ENCODE results near the gene USP14.

DNA sequence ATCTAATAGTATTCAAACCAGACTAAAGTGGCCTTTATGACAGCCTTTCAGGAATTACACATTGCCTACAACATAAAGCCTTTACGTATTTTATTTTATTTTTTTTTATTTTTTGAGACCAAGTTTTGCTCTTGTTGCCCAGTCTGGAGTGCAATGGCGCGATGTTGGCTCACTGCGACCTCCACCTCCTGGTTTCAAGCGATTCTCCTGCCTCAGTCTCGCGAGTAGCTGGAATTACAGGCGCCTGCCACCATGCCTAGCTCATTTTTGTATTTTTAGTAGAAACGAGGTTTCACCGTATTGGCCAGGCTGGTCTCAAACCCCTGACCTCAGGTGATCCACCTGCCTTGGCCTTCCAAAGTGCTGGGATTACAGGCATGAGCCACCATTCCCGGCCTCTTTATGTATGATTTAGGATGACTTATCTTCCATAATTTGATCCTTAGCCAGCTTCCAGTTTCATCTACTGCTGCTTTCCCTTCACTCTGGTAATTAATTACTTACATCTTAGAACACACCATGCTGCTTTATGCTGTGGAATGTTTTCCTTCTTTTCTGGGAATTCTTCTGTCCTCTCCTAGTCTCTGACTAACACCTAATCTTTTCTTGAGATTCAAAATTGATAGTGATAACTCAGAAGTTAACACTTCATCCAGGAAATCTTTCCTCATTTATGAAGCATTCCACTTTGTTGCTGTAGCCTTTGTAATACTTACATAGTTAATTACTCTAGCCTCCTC lies 2.6 kb downstream of the USP14 start:
- no peak for TF ChIP-seq CTCF (IDR thresholded peaks at IDR 0.05; ENCODE audit: extremely low read depth in 1 of 2, insufficient read depth in 1 of 2, low read depth in 1 of 2, low read length in 2 of 2)
- TF ChIP-seq POLR2AphosphoS5 (IDR thresholded peaks at IDR 0.05; ENCODE audit: insufficient read depth, low read depth, low read length), result no peak
- TF ChIP-seq EZH2 (IDR thresholded peaks at IDR 0.05; ENCODE audit: borderline replicate concordance, low read depth, low read length, severe bottlenecking), result no peak
- TF ChIP-seq POLR2A (IDR thresholded peaks at IDR 0.05; ENCODE audit: low read depth, low read length), result no peak
- no peak for TF ChIP-seq MAX (IDR thresholded peaks at IDR 0.05; ENCODE audit: insufficient read depth, insufficient read length)
